Measurements from ENCODE around the gene SLF2. TPM values are rescaled to one million over a fixed set of nuclear protein-coding genes. Genes with fewer than 3 reads are reported as not detected.

SLF2 gene
- total and polyA plus RNA-seq, 8 donors: 9.5 to 16.8 (median 11.8) TPM

GRCh38 chr10:100928039-100928438 is 15.3 kb downstream of the SLF2 start:
- DNase-seq (no peak), ATAC-seq (no peak), FAIRE-seq (no peak)
- Histone ChIP-seq H3K4me1 (peaks cover 0 to 3% (median 0%) of the 10 kb centered on the region in 3 donors), H3K36me3 (peaks cover 15 to 71% (median 25%) of the 10 kb centered on the region in 3 donors), H3K27me3 (no peaks in the 10 kb centered on the region), H3K4me3 (no peak overlapping the region), H3K9me3 (no peaks in the 10 kb centered on the region), H3K27ac (no peak overlapping the region)
- 7% methylated on average over 1 of the region's 1 CpG; no CpG with 5 or more reads in 1 of the 2 donors for WGBS, 2 donors
- intact Hi-C loops (cut with DNase I): no loop called here
- TF ChIP-seq, protein P1, sequence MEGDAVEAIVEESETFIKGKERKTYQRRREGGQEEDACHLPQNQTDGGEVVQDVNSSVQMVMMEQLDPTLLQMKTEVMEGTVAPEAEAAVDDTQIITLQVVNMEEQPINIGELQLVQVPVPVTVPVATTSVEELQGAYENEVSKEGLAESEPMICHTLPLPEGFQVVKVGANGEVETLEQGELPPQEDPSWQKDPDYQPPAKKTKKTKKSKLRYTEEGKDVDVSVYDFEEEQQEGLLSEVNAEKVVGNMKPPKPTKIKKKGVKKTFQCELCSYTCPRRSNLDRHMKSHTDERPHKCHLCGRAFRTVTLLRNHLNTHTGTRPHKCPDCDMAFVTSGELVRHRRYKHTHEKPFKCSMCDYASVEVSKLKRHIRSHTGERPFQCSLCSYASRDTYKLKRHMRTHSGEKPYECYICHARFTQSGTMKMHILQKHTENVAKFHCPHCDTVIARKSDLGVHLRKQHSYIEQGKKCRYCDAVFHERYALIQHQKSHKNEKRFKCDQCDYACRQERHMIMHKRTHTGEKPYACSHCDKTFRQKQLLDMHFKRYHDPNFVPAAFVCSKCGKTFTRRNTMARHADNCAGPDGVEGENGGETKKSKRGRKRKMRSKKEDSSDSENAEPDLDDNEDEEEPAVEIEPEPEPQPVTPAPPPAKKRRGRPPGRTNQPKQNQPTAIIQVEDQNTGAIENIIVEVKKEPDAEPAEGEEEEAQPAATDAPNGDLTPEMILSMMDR (IDR thresholded peaks at IDR 0.05): no peak

GRCh38 chr10:100930368-100930767 is 17.6 kb downstream of the SLF2 start:
- intact Hi-C loops (cut with DNase I): no loop called here

DNA sequence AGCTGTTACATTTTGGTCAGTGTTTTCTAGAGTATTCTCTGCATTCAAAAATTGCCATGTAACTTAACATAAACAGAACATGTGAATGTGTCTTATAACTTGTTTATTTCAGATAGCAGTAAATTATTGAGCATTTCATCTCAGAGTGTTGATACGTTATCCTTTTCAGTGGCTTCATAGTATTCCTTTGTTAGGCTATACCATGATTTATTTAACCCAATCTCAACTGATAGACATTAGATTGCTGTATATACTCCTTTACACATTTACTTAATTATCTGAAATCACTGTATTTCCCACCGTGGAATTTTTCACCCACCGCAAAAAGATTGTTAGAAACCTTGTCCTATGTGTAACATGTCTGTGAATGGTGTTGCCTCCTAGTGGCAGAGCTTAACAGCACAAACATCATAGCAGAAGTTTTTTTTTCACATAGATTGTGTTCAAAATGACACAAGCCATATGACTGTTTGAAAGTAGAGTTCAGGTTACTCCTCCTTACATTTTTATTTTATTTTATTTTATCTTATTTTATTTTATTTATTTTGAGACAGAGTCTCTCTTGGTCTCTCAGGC is 21.4 kb downstream of the SLF2 start:
- no peaks in the 10 kb centered on the region for H3K9me3 ChIP-seq
- WGBS, 2 donors: 89 to 94% methylated on average over 3 of the region's 3 CpGs
- no peaks in the 10 kb centered on the region for H3K4me1 ChIP-seq
- ATAC-seq (no peak), DNase-seq (no peak), FAIRE-seq (no peak)
- H3K36me3 ChIP-seq: peaks cover 8 to 64% (median 27%) of the 10 kb centered on the region in 3 donors
- intact Hi-C loops (cut with DNase I): no loop called here
- H3K27ac ChIP-seq: no peak overlapping the region
- H3K4me3 ChIP-seq: no peak overlapping the region
- TF ChIP-seq, protein P1 (IDR thresholded peaks at IDR 0.05): peak in 1 of 4 donors; percentile 8
- no peaks in the 10 kb centered on the region for H3K27me3 ChIP-seq

More at GRCh38 chr10:100930368-100930767, 17.6 kb downstream of the SLF2 start:
- Histone ChIP-seq H3K9me3 (no peaks in the 10 kb centered on the region), H3K36me3 (peaks cover 15 to 63% (median 20%) of the 10 kb centered on the region in 3 donors), H3K4me3 (no peak overlapping the region), H3K27ac (no peak overlapping the region), H3K4me1 (peaks cover 0 to 3% (median 0%) of the 10 kb centered on the region in 3 donors), H3K27me3 (no peaks in the 10 kb centered on the region)
- FAIRE-seq: no peak
- DNase-seq: no peak
- no peak for ATAC-seq
- TF ChIP-seq, protein P1 (IDR thresholded peaks at IDR 0.05): no peak

DNA sequence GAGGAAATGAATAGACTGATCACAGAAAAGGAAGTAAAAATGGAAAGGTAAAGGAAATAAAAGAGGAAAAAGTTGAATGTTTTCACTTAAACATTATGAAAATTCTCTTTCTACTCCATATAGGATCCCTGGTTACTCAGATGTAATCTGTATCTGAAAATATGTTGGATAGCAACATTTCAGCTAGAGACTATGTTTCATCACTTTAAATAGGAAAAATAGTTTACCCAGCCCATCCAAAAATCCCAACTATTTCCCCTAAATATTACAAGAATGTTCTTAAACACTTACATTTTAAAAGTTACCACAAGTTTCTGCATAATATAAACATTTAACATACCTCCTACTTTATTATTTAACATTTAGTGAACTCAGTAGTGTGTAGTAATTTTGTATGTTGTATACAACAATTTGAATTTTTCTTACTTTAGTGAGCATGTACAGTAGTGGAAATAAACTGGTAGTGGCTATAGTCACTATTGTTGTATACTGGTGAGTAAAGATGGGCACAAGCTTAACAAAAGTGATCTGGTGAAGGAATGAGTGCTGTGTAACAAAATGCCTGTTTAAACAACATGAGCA is 27.1 kb downstream of the SLF2 start:
- FAIRE-seq (peak; percentile 20), DNase-seq (no peak), ATAC-seq (no peak)
- H3K27ac ChIP-seq: no peak overlapping the region
- H3K4me1 ChIP-seq: no peaks in the 10 kb centered on the region
- no peaks in the 10 kb centered on the region for H3K27me3 ChIP-seq
- peaks cover 3 to 55% (median 7%) of the 10 kb centered on the region in 3 donors for H3K36me3 ChIP-seq
- no peaks in the 10 kb centered on the region for H3K9me3 ChIP-seq
- intact Hi-C loops (cut with DNase I): no loop called here
- TF ChIP-seq, protein P1 (IDR thresholded peaks at IDR 0.05): no peak
- H3K4me3 ChIP-seq: no peak overlapping the region

DNA sequence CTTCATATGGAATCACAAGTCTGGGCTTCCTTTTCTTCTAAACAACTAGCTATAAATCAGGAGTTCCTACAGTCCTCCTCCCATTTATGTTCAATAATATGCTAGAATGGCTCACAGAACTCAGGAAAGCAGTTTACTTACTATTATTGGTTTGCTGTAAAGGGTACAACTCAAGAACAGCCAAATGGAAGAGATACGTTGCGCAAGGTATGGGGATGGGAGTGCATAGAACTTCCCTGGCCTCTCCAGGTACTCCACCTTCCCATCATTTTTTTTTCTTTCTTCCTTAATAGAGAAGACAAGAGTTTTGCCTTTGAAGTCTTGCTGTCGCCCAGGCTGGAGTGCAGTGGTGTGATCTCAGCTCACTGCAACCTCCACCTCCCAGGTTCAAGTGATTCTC is 29.5 kb downstream of the SLF2 start:
- WGBS, 2 donors: 98 to 100% methylated on average over 3 of the region's 3 CpGs
- Histone ChIP-seq H3K27ac (no peak overlapping the region), H3K4me1 (no peaks in the 10 kb centered on the region), H3K27me3 (no peaks in the 10 kb centered on the region), H3K9me3 (no peaks in the 10 kb centered on the region), H3K36me3 (peaks cover 4 to 76% (median 7%) of the 10 kb centered on the region in 3 donors), H3K4me3 (no peak overlapping the region)
- no peak for DNase-seq
- TF ChIP-seq, protein P1 (IDR thresholded peaks at IDR 0.05): no peak
- intact Hi-C loops (cut with DNase I): no loop called here
- no peak for ATAC-seq
- no peak for FAIRE-seq

Data from pancreas (tissue), 10 donors.